Hippocampal formation (tissue), 2 donors: Measurements from ENCODE around the gene SLC39A5.
"Not testable (repeated sequence)": the region's sequence is repeated elsewhere in the genome, so short reads cannot be mapped to it uniquely, and the experiment has no call there.

Experiments used
- DNase-seq, 2 donors: peaks; one replicate each; lab custom pipeline; 2025; lab: John Stamatoyannopoulos, UW

The SLC39A5 gene

DNA sequence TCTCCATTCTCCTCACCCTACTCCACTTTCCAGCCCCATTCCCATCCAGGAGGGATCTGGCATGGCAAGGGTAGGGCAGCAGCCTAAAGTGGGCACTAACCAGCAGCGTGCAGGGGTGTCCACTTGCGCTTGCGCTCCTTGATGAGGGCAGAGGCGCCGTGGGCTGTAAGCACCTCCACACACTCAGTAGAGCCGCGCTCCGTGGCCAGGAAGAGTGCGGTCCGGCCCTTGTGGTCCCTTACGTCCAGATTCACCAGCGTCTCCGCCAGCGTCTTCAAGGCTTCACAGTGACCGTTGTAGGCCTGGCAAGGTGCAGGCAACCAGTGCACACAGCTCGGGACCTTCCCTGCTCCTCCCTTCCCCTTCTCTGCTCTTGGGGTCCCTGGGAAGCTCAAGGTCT is 18.1 kb downstream of the SLC39A5 start:
- no peak for DNase-seq

DNA sequence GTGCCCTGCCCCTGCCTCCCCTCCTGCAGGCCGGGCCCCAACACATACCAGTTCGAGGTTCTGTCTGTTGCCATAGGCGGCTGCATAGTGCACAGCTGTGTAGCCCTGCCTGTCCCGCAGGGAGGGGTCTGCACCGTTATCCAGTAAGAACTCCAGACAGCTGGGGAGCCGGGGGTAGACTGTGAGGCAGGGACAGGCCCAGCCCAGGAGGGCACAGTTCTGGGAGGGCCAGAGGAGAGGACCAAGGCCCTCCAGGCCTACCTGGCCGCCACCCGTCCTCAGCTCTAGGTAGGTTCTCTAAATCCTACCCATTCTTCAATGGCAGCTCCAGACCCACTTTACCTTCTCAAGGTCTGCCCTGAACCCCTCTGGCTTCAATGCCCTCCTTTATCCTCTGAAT is 18.9 kb downstream of the SLC39A5 start:
- DNase-seq = no peak

DNA sequence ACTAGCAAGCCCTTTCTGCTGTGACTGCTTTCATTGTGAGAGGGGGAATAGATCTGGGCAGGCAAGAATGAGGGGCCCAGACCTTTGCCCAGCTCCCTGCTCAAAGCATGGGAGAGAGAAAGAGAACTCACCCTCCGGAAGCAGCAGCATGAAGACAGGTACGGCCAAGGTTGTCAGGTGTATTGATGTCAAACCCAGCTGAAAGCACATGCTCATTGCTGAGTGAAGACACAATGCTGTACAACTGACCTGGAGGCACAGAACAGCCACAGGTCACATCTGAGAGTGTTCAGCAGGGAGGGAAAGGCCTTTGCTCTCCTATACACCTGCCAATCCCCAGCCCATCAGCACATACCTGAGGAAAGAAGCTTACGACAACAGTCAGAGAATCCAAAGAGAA is 22.8 kb downstream of the SLC39A5 start:
- no peak for DNase-seq

DNA sequence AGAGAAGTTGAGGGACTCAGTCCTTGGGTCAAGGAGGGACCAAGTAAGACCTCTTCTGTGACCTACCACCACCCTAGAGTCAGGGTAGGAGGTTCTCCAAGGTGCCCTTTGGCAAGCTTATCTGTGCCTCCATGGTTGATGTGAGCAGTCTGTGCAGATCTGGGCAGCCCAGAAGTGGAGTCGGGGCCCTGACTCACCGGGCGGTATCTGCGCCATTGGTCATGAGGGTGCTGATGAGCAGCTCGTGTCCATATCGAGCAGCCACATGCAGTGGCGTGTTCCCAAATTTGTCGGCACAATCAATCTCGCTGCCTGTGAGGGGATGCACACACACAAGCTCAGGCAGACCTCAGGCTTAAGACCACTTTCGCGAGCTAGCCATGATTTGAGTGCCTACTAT is 23.2 kb downstream of the SLC39A5 start:
- no peak for DNase-seq

DNA sequence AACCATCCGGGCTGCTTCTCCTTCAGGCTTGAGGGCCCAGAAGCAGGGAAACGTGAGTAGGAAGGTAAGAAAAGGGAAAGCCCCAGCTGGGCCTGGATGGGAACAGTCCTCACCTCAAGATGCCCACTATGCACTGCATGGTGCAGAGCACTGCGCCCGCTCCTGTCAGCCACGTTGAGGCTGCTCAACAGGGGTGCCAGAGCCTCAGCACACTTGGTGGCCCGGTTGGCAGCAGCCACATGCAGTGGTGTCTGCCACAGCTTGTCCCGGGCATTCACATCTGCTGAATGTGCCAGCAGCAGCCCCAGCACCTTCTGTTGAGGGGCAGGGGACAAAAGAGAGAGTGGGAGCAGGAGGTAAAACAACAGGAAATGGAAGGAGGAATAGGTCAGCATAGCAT is 25.8 kb downstream of the SLC39A5 start:
- no peak for DNase-seq

DNA sequence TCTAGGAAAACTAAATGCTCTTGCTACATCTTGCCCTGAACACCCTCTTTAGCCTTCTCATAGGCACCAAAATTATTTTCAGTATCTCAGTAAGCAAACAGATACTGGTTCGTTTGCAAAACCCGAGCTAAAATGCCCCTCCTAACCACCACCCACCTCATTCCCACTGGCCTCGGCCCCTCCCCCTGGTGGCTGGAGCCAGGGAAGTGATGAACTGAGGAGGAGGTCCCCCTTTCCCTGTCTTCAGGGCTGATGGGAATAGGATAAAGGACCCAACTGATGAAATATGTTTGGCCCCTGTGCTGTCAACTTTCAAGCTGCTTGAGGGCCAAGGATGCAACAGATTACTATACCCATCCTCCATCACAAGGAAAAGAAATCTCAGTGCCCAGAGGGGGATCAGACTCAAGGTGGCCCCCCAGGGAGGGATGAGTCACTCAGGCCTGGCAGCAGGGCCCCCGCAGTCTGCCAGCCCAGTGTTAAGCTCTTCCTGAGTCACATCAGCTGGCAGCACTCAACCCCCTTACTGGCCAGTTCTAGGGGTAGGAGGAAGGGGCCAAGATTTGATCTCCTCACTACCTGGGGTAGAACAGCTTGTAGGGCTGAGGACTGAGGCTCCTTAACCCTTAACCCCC is 26.6 kb downstream of the SLC39A5 start:
- DNase-seq = no peak

DNA sequence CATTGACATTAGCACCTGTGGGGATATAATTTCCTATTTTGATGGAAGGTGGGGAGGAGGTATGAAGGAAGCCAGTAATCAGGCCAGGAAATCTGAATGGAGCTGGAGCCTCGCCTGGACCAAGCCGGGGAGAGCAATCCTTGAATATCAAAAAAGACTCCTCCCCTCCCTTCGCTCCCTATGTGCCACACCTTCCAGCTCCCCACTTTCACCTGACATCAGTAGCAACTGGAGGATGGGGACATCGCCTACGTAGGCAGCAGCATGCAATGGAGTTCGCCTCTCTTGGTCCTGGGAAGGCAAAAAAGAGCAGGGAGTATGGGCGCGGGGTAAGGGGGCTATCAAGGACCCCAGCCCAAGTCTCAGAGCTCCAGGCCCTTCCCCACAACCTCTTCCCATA is 27.2 kb downstream of the SLC39A5 start:
- DNase-seq = no peak

DNA sequence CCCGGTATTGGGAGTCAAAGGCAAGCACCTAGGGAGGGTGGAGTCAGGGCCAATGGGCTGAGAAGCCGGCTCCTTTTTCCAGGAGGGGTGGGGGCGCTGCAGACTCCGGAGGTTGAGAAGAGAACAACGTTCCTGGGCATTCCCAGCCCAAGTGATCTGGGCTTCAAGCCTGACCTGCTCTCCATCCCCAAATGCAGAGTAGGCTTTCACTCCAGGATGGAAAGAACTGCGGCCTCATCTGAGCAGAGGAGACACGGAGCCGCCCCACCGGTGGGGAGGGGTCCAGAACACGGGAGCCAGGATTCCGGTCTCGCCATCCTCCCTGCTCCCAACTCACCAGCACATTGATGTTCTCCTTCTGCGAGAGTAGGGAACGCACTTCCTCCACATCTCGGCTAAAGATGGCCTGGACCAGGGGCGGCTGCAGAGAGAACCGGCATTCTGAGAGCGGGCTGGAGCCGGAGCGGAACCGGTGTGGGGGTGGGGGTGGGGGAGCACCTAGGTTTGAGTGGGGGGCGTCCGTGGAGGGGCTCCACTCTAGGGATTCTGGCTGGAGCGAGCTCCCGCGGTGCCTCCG is 27.7 kb downstream of the SLC39A5 start:
- no peak for DNase-seq

DNA sequence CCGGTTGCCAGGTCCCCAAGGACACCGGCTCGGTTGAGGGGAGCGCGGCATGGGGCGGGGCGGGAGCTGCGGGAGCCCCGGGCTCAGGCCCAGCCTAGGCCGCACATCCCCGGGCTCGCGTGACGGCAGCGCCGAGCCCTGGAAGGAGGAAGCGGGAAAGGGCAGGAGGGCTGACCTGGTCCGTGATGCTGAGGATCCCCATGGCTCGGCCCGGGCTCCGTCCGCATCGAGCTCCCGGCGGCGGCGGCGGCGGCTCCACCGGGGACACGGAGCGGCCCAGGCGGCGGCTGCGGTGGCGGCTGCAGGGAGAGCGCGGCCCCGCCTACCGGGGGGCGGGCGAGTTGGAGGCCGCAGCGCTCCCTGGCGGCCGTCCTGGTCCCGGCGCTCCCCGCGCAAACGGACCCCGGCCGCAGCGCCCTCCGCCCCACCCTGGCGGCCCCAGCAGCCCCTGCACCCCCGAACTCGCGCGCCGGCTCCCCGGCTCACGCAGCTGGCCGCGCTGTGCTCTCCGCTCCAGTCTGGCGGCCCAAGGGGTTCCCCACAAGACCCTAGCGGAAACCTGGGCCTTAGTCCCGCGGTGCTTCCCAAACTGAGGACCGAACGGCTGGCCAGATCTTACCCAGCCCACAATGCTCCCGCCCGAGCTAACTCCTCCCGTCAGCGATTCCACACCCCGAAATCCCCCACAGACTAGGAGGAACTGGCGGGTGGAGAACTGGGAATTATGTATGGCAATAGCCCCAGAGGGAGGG is 28.4 kb downstream of the SLC39A5 start, which contains the start of gene ANKRD52:
Gene ANKRD52 (minus strand): TSS at position 317 of the 752 bp plus-strand sequence. CDS start 115 bp downstream, at position 202.
- DNase-seq = peak; percentile 69 to 76

DNA sequence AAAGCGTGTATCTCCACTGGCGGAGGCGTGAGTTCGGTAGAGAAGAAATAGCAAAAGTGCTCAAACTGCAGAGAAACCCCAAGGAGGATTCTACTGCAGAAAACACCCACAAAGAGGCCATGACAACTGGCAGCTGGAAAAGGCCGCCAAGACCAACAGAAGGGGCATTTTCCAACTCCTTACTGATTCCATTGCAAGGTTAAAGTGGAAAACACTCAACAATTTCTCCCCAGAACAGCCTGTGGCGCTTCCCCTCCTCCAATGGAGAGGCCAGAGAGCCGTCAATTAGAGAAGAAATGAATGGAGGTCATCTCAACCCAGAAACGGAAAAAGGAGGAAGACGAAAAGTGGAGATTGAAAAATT is 29.0 kb downstream of the SLC39A5 start:
- DNase-seq = no peak

DNA sequence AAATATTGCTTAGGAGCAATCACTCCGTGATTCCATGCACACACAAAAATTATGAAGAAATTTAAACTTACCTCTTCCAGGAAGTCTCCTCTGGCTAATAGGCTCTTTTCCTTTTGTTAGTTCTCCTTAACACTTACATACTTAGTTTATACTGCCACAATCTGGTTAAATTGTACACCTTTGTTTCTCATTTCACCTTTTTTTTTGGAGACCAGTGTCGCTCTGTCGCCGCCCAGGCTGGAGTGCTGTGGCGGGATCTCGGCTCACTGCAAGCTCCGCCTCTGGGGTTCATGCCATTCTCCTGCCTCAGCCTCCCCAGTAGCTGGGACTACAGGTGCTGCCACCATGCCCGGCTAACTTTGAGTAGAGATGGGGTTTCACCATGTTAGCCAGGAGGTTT is 30.5 kb downstream of the SLC39A5 start:
- DNase-seq = no peak

DNA sequence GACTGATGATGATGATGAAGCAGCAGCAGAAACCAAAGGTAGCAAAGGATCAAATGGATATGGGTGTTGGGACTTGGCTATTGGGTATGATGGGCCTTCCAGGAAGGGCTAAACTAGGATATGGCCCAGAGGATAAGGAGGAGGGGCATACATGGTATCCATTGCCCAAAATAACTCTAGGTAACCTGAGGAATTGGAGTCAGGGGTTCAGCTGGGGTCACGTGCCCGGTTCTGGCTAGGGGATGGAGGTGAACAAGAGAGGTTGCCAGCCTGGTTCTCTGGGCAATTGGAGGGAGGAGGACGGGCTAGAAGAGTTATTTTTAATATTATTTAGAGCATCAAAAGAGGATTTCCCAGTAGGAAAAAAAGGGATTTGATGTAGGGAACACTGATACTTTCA is 31.1 kb downstream of the SLC39A5 start:
- DNase-seq = no peak

DNA sequence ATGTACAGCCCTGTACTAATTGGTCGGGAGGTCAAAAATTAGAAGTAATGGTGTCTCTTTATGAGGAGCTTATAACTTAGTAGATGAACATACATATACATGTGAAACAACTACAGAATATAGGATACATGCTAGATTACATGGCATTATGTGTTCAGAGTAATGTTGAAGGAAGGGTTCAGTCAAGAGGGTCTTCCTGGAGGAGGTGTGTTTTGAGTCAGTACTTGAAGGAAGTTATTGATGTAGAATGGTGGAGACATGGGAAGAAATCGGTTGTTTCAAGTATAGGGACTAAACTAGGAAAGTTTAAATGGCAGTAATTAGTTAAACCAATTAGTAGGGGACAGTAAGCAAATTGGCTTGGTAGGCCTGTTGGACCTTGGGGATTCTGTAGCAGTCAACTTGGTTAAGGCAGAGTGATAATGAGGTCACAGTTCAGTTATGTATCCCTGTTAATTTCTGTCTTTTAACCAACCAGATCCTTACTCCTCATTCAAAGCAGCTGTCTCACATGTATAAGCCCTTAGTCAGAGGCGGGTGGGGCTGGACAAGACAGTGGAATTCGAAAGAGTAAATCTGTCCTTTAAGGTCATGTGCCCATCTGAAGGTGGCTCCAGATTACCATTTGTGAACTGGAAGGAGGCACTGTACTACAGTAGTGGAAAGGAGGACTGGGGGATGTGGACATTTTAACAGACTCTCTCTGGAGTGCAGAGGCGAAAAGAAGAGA is 31.8 kb downstream of the SLC39A5 start:
- DNase-seq = no peak

DNA sequence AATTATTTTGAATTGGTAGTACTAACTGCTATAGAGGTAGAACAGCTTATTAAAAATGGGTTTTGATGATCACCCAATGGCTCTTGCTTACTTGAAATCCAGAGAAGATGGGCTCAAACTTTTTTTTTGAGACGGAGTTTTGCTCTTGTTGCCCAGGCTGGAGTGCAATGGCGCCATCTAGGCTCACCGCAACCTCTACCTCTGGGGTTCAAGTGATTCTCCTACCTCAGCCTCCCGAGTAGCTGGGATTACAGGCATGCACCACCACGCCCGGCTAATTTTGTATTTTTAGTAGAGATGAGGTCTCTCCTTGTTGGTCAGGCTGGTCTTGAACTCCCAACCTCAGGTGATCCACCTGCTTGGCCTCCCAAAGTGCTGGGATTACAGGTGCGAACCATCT is 33.1 kb downstream of the SLC39A5 start:
- not testable (repeated sequence) for DNase-seq

DNA sequence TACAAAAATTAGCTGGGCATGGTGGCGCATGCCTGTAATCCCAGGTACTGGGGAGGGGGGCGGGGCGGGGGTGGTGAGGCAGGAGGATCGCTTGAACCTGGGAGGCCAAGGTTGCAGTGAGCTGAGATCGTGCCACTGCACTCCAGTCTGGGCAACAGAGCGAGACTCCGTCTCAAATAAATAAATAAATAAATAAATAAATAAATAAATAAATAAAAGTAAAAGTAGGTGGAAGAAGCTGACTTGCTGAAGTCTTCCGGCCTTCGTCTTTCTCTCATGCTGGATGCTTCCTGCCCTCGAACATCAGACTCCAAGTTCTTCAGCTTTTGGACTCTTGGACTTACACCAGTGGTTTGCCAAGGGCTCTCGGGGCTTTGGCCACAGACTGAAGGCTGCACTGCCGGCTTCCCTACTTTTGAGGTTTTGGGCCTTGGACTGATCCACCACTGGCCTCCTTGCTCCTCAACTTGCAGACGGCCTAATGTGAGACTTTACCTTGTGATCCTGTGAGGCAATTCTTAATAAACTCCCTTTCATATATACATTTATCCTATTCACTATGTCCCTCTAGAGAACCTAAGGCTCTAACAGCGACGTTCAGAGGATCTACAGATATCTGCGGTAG is 36.3 kb downstream of the SLC39A5 start:
- DNase-seq = not testable (repeated sequence)

DNA sequence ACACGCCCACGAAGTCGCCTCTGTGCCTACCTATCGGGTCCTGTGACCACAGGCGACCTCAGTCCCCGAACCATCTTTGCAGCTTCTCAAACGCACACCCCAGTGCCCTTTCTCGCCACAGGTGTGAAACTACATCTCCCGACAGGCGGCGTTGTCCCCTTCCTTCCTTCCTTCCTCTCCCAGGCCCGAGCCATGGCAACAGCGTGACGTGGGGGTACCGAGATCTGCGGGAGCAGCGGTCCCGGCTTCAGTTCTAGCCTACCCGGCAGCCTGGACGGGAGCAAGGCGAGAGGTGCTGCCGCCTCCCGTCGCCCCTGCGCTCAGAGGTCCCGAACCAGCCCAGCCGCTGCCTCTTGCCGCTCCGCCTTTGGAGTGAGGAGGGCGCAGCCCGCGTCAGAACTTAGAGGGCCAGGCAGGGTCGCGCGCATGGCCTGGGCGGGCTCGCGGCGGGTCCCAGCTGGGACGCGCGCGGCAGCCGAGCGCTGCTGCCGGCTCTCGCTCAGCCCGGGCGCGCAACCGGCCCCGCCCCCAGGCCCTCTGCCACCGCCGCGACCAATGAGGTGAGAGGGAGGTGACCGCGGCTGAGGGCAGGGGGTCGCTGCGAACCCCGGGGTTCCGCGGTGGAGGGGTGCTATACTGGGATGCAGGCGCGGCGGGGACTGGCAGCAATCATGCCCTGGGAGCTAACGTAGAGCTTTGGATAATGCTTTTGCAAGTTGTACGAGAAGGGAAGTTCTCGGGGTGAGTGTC is 37.0 kb downstream of the SLC39A5 start, which contains the start of gene COQ10A:
Gene COQ10A (plus strand): TSS at position 250 of the 750 bp plus-strand sequence. CDS start 177 bp downstream, at position 427.
- peak; percentile 81 to 85 for DNase-seq

DNA sequence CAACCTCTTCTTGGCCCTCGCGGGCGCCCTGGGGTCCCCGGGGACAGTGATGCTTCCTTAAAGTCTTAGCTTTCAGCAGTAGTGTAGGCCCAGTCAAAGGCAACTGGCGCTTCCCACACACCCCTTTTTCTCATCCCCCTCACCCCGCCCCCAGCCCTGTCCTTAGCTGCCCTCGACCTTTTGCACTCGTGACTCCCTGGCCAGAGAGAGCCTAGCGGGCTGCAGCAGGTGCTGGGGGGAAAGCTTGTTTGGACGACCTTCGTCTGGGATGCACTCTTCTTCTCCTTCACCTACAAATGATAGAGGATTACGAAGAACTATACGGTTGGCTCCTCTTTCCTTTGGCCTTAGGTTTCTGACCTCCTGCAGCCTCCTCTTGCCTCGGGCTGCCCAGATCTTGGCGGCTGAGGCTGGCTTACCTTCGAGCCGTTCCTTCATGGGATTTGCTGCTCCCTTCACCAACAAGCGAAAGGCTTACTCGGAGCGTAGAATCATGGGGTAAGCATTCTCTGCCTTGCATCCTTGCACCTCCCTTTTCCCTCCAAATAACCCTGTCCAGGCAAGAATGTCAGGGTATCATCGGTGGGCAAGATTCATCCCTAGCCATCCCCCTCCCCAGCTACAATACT is 37.7 kb downstream of the SLC39A5 start:
- no peak for DNase-seq

DNA sequence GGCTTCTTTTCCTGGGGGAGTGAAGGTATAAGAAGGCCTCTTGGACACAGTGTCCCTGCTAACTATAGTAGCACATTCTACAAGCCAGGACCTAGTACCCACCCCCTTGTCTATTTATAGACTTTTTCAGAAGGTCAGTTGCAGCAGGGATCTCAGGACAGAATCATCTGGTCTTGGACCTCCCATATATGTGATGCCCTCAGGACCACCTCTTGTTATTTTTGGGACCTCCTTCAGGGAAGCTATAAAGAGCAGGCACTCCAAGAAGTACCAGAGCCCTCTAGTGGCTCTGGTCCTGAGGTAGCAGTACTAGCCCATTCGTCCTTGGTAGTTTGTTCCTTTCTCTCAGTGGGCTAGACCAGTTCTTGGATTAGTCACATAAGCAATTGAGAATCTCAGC is 41.2 kb downstream of the SLC39A5 start:
- DNase-seq = no peak

DNA sequence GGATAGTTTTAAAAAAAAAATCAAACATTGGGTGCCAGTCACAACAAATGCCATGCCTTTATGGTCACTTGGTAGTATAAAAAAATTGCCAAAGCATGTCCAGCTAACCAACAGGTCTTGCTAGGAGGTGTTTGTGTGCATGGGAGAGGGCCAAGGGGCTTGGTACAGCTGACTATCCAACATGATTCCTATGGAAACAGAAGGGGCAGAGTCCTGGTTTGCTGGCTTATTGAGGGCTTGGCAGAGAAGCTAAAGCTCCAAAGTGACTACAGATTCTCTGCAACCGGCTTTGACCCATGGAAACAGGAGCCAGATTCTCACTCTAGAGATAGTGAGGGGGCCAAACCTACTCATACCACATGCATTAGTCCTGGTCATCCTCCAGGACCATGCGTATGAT is 42.6 kb downstream of the SLC39A5 start:
- DNase-seq = not testable (repeated sequence)

DNA sequence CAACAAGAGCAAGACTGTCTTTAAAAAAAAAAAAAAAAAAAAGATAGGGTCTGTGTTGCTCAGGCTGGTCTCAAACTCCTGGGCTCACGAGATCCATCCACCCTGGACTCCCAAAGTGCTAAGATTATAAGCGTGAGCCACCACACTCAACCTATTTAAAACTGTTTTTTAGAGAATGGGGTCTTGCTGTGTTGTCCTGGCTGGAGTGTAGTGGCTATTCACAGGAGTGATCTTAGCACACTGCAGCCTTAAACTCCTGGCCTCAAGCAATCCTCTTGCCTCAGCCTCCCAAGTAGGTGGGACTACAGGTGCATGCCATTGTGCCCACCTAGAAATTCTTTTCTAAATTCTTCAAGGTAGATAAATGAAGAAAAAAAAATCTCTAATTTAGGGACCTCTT is 44.4 kb downstream of the SLC39A5 start:
- no peak for DNase-seq

DNA sequence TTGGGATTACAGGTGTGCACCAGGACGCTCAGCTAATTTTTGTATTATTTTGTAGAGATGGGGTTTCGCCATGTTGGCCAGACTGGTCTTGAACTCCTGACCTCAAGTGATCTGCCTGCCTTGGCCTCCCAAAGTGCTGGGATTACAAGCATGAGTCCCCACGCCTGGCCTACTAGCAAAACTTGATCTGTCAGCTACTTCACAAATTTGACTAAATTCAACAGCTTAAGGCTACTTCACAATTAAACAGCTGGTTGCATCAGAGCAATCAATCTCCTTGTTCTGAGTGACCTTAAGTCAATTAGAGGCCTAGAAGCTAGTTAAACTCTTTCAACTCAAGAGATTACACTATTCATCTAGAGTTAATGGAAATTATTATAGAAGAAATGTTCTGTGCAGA is 49.1 kb downstream of the SLC39A5 start:
- no peak for DNase-seq
